ENCODE data around the gene TLR4. TPM values are rescaled to one million over a fixed set of nuclear protein-coding genes. Genes with fewer than 3 reads are reported as not detected.

TLR4 gene
- total RNA-seq, 1 donor from 2014 or later: 7.9 TPM

DNA sequence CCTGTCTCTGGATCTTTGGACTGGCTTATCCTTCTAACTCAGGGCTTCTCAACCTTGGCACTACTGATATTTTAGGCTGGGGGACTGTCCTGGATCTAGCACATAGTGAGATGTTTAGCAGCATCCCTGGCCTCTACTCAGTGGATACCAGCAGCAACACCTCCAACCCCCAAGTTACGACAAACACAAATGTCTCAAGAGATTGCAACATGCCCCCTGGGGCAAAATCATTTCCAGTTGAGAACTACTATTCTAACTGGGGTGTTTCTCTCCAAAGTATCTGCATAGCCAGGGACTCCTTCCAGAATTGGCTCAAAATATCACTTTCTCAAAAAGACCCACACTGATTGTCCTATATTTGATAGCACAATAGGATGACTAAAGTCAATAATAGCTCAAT is 7.2 kb upstream of the TLR4 start:
- H3K27ac Mint-ChIP-seq (ENCODE audit: unreplicated experiment): no peak overlapping the region
- no peaks in the 10 kb centered on the region for H3K36me3 Mint-ChIP-seq (ENCODE audit: low read depth, unreplicated experiment)
- H3K9me3 Mint-ChIP-seq (ENCODE audit: unreplicated experiment): no peaks in the 10 kb centered on the region
- H3K4me3 Mint-ChIP-seq (ENCODE audit: unreplicated experiment): no peak overlapping the region
- no peak for DNase-seq (ENCODE audit: low spot score)
- no peak for TF ChIP-seq CTCF (IDR thresholded peaks at IDR 0.05; ENCODE audit: unreplicated experiment)
- H3K27me3 Mint-ChIP-seq (ENCODE audit: unreplicated experiment): peaks cover 2% of the 10 kb centered on the region
- no peaks in the 10 kb centered on the region for H3K4me1 Mint-ChIP-seq (ENCODE audit: unreplicated experiment)

- H3K9me3 Mint-ChIP-seq (ENCODE audit: unreplicated experiment): no peaks in the 10 kb centered on the region
- no peak for TF ChIP-seq CTCF (IDR thresholded peaks at IDR 0.05; ENCODE audit: unreplicated experiment)
- H3K36me3 Mint-ChIP-seq (ENCODE audit: low read depth, unreplicated experiment): no peaks in the 10 kb centered on the region
- H3K4me1 Mint-ChIP-seq (ENCODE audit: unreplicated experiment): peaks cover 17% of the 10 kb centered on the region
- no peak for DNase-seq (ENCODE audit: low spot score)
- H3K27me3 Mint-ChIP-seq (ENCODE audit: unreplicated experiment): peaks cover 2% of the 10 kb centered on the region
- peak overlapping the region; percentile 73 for H3K4me3 Mint-ChIP-seq (ENCODE audit: unreplicated experiment)
- peak overlapping the region; percentile 79 for H3K27ac Mint-ChIP-seq (ENCODE audit: unreplicated experiment)
These were observed 666 bp upstream of the TLR4 start for GRCh38 chr9:117703537-117703936.

DNA sequence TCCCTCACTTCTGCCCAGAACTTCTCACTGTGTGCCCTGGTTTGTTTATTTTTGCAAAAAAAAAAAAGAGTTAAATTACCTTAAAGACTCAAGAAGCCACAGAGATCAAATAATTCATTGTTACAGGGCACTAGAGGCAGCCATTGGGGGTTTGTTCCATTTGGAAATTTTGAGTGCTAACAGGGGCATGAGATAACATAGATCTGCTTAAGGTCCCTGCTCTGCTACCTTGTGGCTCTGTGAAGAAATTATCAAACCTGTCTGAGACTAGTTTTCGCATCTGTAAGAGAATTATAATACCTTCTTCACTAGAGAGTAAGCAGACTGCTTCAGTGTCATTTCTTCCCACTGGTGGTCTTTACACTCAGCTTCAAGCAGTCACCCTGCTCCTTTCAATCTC is 394 bp downstream of the TLR4 start:
- peak overlapping the region; percentile 79 for H3K27ac Mint-ChIP-seq (ENCODE audit: unreplicated experiment)
- no peaks in the 10 kb centered on the region for H3K36me3 Mint-ChIP-seq (ENCODE audit: low read depth, unreplicated experiment)
- peaks cover 17% of the 10 kb centered on the region for H3K4me1 Mint-ChIP-seq (ENCODE audit: unreplicated experiment)
- H3K4me3 Mint-ChIP-seq (ENCODE audit: unreplicated experiment): peak overlapping the region; percentile 81
- no peak for TF ChIP-seq CTCF (IDR thresholded peaks at IDR 0.05; ENCODE audit: unreplicated experiment)
- no peaks in the 10 kb centered on the region for H3K9me3 Mint-ChIP-seq (ENCODE audit: unreplicated experiment)
- H3K27me3 Mint-ChIP-seq (ENCODE audit: unreplicated experiment): peaks cover 2% of the 10 kb centered on the region
- no peak for DNase-seq (ENCODE audit: low spot score)

DNA sequence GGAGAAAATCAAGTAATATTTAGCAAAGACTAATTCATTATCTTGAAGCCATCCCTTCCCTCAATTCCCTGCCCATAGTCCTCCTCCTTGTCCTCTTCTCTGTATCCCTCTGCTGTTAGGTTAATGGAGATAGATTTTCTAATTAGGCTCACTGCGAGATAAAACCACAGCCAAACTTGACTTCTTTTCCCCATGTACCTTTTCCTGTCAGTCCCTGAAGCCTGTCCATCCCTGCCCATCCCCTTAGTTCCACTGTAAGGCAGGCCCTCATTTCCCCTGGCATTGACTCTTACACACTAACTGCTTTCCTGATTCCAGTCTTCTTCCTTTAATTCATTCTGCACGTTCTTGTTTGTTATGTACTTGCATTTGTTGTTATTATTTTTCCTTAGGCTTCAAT is 1.2 kb downstream of the TLR4 start:
- Mint-ChIP-seq H3K27me3 (ENCODE audit: unreplicated experiment) (peaks cover 2% of the 10 kb centered on the region), H3K4me1 (ENCODE audit: unreplicated experiment) (peaks cover 17% of the 10 kb centered on the region), H3K36me3 (ENCODE audit: low read depth, unreplicated experiment) (no peaks in the 10 kb centered on the region), H3K27ac (ENCODE audit: unreplicated experiment) (no peak overlapping the region), H3K4me3 (ENCODE audit: unreplicated experiment) (peak overlapping the region; percentile 78), H3K9me3 (ENCODE audit: unreplicated experiment) (no peaks in the 10 kb centered on the region)
- DNase-seq (ENCODE audit: low spot score): no peak
- TF ChIP-seq CTCF (IDR thresholded peaks at IDR 0.05; ENCODE audit: unreplicated experiment): no peak

DNA sequence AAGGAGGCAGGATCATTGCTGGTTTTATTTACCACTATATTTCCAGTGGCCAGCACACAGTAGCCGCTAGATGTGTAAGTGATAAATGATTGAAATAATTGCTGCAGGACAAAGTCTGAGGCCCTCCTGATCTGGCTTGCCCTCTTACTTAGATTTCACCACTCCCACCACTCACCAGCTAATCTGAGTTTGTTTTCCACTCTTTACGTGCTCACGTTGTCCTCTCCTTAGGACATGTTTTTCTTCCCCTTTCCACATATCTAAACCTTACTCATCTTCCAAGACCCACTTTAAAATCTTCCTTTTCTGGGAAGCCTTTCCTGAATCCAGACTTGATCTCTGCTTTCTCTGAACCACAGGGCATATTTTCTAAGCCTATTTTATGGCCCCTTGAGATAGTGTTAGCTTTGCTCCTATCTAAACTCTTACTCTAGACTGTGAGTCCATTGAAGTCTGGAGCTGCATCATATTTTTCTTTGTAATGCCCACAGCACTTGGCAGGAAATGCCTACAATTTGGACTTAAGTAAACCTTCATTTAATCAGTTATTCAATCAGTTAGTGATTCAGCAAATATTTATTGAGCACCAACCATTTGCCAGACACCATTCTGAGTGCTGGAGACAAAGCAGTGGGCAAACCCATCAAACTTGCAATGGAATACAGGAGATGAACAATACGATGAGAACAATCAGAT is 2.4 kb downstream of the TLR4 start:
- no peak for TF ChIP-seq CTCF (IDR thresholded peaks at IDR 0.05; ENCODE audit: unreplicated experiment)
- Mint-ChIP-seq H3K4me3 (ENCODE audit: unreplicated experiment) (no peak overlapping the region), H3K36me3 (ENCODE audit: low read depth, unreplicated experiment) (no peaks in the 10 kb centered on the region), H3K27ac (ENCODE audit: unreplicated experiment) (no peak overlapping the region), H3K4me1 (ENCODE audit: unreplicated experiment) (peaks cover 17% of the 10 kb centered on the region), H3K9me3 (ENCODE audit: unreplicated experiment) (no peaks in the 10 kb centered on the region), H3K27me3 (ENCODE audit: unreplicated experiment) (peaks cover under 1% of the 10 kb centered on the region)
- no peak for DNase-seq (ENCODE audit: low spot score)
